Parathyroid adenoma (tissue), 2 donors: ENCODE data around the gene SEMA7A.
"Not testable (repeated sequence)": the region's sequence is repeated elsewhere in the genome, so short reads cannot be mapped to it uniquely, and the experiment has no call there.

ENCODE experiments used
- H2AFZ ChIP-seq: fragments of 300-600 bp; sonication (generic); one replicate; pipeline ENCODE4 v1.7.0; 2017; ENCODE audit warnings: antibody characterized with exemption, mild to moderate bottlenecking
- H3K27ac ChIP-seq: fragments of 300-600 bp; sonication (generic); one replicate; pipeline ENCODE4 v1.7.0; 2017
- H3K27me3 ChIP-seq: fragments of 300-600 bp; sonication (generic); one replicate; pipeline ENCODE4 v1.7.0; 2017; ENCODE audit warnings: low read length; ENCODE audit not compliant: control insufficient read depth, insufficient read depth
- H3K36me3 ChIP-seq: fragments of 300-600 bp; sonication (generic); one replicate; pipeline ENCODE4 v1.7.0; 2017; ENCODE audit warnings: low read length; ENCODE audit not compliant: control insufficient read depth, insufficient read depth
- H3K4me1 ChIP-seq: fragments of 300-600 bp; sonication (generic); one replicate; pipeline ENCODE4 v1.7.0; 2017; ENCODE audit warnings: control low read depth
- H3K4me2 ChIP-seq: fragments of 300-600 bp; sonication (generic); one replicate; pipeline ENCODE4 v1.7.0; 2017; ENCODE audit warnings: low read length
- H3K4me3 ChIP-seq: fragments of 300-600 bp; sonication (generic); one replicate; pipeline ENCODE4 v1.7.0; 2017; ENCODE audit warnings: low read depth, low read length
- H3K79me2 ChIP-seq: fragments of 300-600 bp; sonication (generic); one replicate; pipeline ENCODE4 v1.7.0; 2017; ENCODE audit warnings: control low read depth
- H3K9ac ChIP-seq: fragments of 300-600 bp; sonication (generic); one replicate; pipeline ENCODE4 v1.7.0; 2017; ENCODE audit warnings: mild to moderate bottlenecking
- H3K9me3 ChIP-seq: fragments of 300-600 bp; sonication (generic); one replicate; pipeline ENCODE4 v1.7.0; 2017; ENCODE audit warnings: low read length; ENCODE audit not compliant: control insufficient read depth
- CTCF ChIP-seq: fragments of 300-600 bp; sonication (generic); IDR thresholded peaks from one replicate; pipeline ENCODE4 v1.7.0; 2017; ENCODE audit warnings: antibody characterized with exemption, mild to moderate bottlenecking
- donor health status: primary hyperparathyroidism.

Gene SEMA7A

GRCh38 chr15:74392451-74392830 lies 41.3 kb downstream of the SEMA7A start:
- TF ChIP-seq CTCF: no peak
- Histone ChIP-seq H3K9ac (no peak overlapping the region), H3K4me2 (no peak overlapping the region), H3K36me3 (no peaks in the 10 kb centered on the region), H3K9me3 (no peaks in the 10 kb centered on the region), H3K4me1 (no peaks in the 10 kb centered on the region), H3K4me3 (no peak overlapping the region), H3K27me3 (no peaks in the 10 kb centered on the region), H2AFZ (no peak overlapping the region), H3K79me2 (no peaks in the 10 kb centered on the region), H3K27ac (no peak overlapping the region)

GRCh38 chr15:74391582-74392450 lies 41.9 kb downstream of the SEMA7A start:
- Histone ChIP-seq H3K9me3 (no peaks in the 10 kb centered on the region), H3K27me3 (no peaks in the 10 kb centered on the region), H3K4me1 (no peaks in the 10 kb centered on the region), H3K27ac (no peak overlapping the region), H3K79me2 (no peaks in the 10 kb centered on the region), H3K4me3 (no peak overlapping the region), H3K4me2 (no peak overlapping the region), H3K36me3 (no peaks in the 10 kb centered on the region), H2AFZ (no peak overlapping the region), H3K9ac (no peak overlapping the region)
- TF ChIP-seq CTCF: no peak

GRCh38 chr15:74390647-74391288 lies 43.0 kb downstream of the SEMA7A start:
- no peak overlapping the region for H3K27ac ChIP-seq
- TF ChIP-seq CTCF: no peak
- H3K9ac ChIP-seq: no peak overlapping the region
- no peaks in the 10 kb centered on the region for H3K4me1 ChIP-seq
- no peaks in the 10 kb centered on the region for H3K9me3 ChIP-seq
- no peaks in the 10 kb centered on the region for H3K27me3 ChIP-seq
- H3K36me3 ChIP-seq: no peaks in the 10 kb centered on the region
- no peaks in the 10 kb centered on the region for H3K79me2 ChIP-seq
- no peak overlapping the region for H3K4me2 ChIP-seq
- no peak overlapping the region for H3K4me3 ChIP-seq
- no peak overlapping the region for H2AFZ ChIP-seq

GRCh38 chr15:74390049-74390646 lies 43.6 kb downstream of the SEMA7A start:
- not testable (repeated sequence) for H3K36me3 ChIP-seq, H3K4me2 ChIP-seq, H3K79me2 ChIP-seq, H3K4me1 ChIP-seq, H3K9ac ChIP-seq, H3K4me3 ChIP-seq, H2AFZ ChIP-seq, H3K27ac ChIP-seq, H3K9me3 ChIP-seq, H3K27me3 ChIP-seq

- Histone ChIP-seq H3K9ac (no peak overlapping the region), H3K9me3 (no peaks in the 10 kb centered on the region), H3K36me3 (no peaks in the 10 kb centered on the region), H3K4me2 (no peak overlapping the region), H3K4me3 (no peak overlapping the region), H3K4me1 (no peaks in the 10 kb centered on the region), H3K27me3 (no peaks in the 10 kb centered on the region), H2AFZ (no peak overlapping the region), H3K27ac (no peak overlapping the region), H3K79me2 (no peaks in the 10 kb centered on the region)
- no peak for TF ChIP-seq CTCF
Measured at GRCh38 chr15:74389241-74390048, 44.3 kb downstream of the SEMA7A start.
